ENCODE results near the gene GNAZ. TPM values are rescaled to one million over a fixed set of nuclear protein-coding genes. Genes with fewer than 3 reads are reported as not detected.

Gene GNAZ
- total RNA-seq, 1 donor from 2014 or later = 3.9 TPM

DNA sequence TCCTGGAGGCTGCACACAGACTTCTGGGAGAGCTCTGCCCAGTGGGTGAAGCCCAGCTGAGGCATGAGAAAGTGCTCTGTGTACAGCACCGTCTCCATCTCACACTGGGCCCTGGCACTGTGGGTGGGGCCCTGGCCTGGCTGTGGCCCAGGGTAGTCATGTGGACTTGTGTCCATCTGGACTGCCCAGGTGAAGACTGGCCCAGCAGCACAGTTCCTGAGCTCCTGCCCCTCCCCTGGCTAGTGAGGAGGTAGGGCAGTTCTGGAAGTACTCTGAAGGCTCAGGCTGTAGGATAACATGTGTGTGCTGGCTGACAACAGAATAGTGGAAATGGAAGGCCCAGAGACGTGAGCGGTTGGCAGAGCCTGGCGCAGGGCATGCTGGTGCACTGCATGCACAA lies 36.0 kb downstream of the GNAZ start:
- H3K9me3 Mint-ChIP-seq (ENCODE audit: low read depth) = no peaks in the 10 kb centered on the region
- DNase-seq (ENCODE audit: low spot score) = no peak
- H3K27ac Mint-ChIP-seq (ENCODE audit: unreplicated experiment) = no peak overlapping the region
- H3K36me3 Mint-ChIP-seq (ENCODE audit: low read depth) = no peaks in the 10 kb centered on the region
- TF ChIP-seq, protein P1, sequence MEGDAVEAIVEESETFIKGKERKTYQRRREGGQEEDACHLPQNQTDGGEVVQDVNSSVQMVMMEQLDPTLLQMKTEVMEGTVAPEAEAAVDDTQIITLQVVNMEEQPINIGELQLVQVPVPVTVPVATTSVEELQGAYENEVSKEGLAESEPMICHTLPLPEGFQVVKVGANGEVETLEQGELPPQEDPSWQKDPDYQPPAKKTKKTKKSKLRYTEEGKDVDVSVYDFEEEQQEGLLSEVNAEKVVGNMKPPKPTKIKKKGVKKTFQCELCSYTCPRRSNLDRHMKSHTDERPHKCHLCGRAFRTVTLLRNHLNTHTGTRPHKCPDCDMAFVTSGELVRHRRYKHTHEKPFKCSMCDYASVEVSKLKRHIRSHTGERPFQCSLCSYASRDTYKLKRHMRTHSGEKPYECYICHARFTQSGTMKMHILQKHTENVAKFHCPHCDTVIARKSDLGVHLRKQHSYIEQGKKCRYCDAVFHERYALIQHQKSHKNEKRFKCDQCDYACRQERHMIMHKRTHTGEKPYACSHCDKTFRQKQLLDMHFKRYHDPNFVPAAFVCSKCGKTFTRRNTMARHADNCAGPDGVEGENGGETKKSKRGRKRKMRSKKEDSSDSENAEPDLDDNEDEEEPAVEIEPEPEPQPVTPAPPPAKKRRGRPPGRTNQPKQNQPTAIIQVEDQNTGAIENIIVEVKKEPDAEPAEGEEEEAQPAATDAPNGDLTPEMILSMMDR (IDR thresholded peaks at IDR 0.05) = no peak
- no peaks in the 10 kb centered on the region for H3K4me1 Mint-ChIP-seq (ENCODE audit: low read depth)
- no peak overlapping the region for H3K4me3 Mint-ChIP-seq (ENCODE audit: unreplicated experiment)
- no peaks in the 10 kb centered on the region for H3K27me3 Mint-ChIP-seq (ENCODE audit: low read depth)

DNA sequence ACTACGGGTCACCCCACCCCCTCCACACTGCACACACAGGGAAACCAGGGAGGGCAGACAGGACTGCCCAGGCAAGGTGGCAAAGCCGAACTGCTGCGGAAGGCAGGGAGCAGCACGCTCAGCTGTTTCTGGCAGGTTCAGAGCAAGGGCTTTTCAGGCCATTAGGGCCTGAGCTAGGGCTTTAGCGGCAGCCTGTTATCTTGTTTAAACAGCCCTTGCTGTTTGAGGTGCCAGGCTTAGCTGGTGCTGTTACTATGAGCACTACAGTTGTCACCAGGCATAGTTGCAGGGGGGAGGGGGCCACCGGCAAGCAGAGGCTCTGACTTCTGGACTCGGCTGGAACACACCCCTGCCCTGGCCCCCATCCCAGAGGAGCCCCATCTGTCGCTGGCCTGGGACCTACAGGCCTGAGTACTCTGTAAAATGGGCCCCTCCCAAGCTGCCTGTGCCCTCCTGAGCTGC lies 36.6 kb downstream of the GNAZ start:
- Mint-ChIP-seq H3K36me3 (ENCODE audit: low read depth) (no peaks in the 10 kb centered on the region), H3K9me3 (ENCODE audit: low read depth) (no peaks in the 10 kb centered on the region)
- TF ChIP-seq, protein P1 (IDR thresholded peaks at IDR 0.05) = no peak

DNA sequence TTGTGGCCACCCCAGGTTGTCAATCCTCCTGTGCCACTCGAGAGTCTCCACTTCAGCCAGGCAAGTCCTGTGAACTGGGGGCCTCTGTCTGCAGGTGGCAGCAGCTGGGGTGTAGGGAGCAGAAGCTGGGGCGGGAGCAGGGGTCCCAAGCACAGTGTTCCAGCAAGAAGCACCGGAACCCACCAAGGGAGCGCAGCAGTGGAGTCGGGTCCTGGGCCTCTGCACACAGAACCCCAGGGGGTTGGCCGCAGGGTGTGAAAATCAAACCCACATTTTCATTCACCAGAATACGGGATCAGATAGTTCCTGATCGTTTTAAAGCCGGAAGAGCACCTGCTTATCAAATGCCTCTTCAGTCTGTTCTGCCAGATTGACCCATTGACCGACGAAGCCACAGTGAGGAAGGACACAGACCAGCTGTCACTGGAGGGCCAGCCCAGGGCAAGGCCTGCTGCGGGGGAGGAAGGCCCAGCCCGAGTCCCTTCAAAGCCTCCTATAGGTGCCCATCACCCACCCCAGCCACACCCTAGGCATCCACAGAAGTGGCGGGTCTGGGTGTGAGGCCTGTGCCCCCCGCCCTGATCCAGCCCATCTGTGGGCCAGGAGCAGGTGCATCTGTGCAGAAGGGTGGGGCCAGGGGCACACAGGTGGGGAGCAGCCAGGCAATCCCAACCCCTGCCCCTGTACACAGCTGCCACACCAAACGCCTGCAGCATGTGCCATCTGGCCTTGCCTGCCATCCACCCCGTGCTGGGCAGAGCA lies 37.3 kb downstream of the GNAZ start:
- Mint-ChIP-seq H3K27ac (ENCODE audit: unreplicated experiment) (no peak overlapping the region), H3K4me3 (ENCODE audit: unreplicated experiment) (no peak overlapping the region), H3K9me3 (ENCODE audit: low read depth) (no peaks in the 10 kb centered on the region), H3K36me3 (ENCODE audit: low read depth) (no peaks in the 10 kb centered on the region), H3K27me3 (ENCODE audit: low read depth) (no peaks in the 10 kb centered on the region), H3K4me1 (ENCODE audit: low read depth) (no peaks in the 10 kb centered on the region)
- TF ChIP-seq, protein P1 (IDR thresholded peaks at IDR 0.05) = no peak
- no peak for DNase-seq (ENCODE audit: low spot score)

More for the DNA sequence above, 36.6 kb downstream of the GNAZ start:
- DNase-seq (ENCODE audit: low spot score) = no peak
- Mint-ChIP-seq H3K4me1 (ENCODE audit: low read depth) (no peaks in the 10 kb centered on the region), H3K27me3 (ENCODE audit: low read depth) (no peaks in the 10 kb centered on the region), H3K4me3 (ENCODE audit: unreplicated experiment) (no peak overlapping the region), H3K27ac (ENCODE audit: unreplicated experiment) (no peak overlapping the region)

DNA sequence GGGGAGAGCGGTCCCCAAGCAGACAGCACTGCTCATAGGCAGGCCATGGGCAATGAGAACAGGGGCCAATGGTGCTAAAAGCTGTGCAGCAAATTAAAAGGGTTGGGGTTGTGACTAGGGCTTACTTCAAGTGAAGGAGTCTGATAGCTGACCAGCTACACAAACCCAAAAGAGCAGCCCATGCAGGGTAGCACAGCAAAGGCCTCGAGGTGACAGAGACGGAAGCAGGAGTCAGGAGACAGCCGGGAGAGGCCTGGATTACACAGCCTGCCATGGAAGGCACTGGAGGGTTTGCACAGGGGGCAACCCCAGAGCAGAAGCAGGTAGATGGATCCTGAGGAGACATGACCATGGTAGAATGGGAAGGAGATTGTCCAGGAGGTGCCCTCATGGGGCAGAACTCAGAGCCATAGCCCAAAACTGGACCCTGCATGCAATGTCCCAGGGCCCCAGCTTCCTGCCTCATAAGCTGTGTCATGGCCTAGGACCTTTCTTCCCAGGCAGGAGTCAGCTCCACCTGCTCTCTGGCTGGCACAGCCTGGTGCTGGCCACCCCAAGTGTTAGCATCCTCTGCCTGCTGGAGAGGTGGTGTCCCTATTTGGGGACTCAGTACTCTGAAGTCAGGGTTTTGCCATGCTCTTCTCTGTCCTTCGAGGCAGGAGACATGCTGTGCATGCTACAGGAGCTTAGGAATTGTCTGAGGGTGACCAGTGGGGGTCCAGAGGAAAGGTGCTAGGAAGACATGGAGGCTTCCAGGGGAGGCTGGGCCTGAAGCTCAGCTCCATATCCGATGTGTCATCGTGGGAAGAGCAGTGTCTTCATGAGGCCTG lies 38.1 kb downstream of the GNAZ start:
- no peak for DNase-seq (ENCODE audit: low spot score)
- Mint-ChIP-seq H3K27me3 (ENCODE audit: low read depth) (no peaks in the 10 kb centered on the region), H3K27ac (ENCODE audit: unreplicated experiment) (no peak overlapping the region), H3K4me3 (ENCODE audit: unreplicated experiment) (no peak overlapping the region), H3K4me1 (ENCODE audit: low read depth) (peaks cover 4% of the 10 kb centered on the region), H3K36me3 (ENCODE audit: low read depth) (no peaks in the 10 kb centered on the region), H3K9me3 (ENCODE audit: low read depth) (no peaks in the 10 kb centered on the region)
- TF ChIP-seq, protein P1 (IDR thresholded peaks at IDR 0.05) = no peak

DNA sequence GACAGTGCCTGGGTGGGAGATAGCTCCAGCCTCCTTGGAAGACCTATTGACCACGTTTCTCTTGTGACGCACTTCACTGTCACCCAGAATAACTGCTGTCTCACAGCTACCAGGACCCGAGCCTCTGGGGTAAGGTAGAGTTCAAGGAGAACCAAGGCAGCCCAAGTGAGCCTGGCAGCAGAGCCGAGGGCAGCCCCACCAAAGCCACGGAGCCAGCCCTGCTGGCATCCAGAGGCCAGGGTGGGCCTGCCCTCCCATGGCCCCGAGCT lies 38.7 kb downstream of the GNAZ start:
- H3K4me1 Mint-ChIP-seq (ENCODE audit: low read depth) = peaks cover 4% of the 10 kb centered on the region
- H3K27me3 Mint-ChIP-seq (ENCODE audit: low read depth) = no peaks in the 10 kb centered on the region
- no peaks in the 10 kb centered on the region for H3K36me3 Mint-ChIP-seq (ENCODE audit: low read depth)
- TF ChIP-seq, protein P1 (IDR thresholded peaks at IDR 0.05) = no peak
- no peaks in the 10 kb centered on the region for H3K9me3 Mint-ChIP-seq (ENCODE audit: low read depth)
- no peak overlapping the region for H3K4me3 Mint-ChIP-seq (ENCODE audit: unreplicated experiment)
- H3K27ac Mint-ChIP-seq (ENCODE audit: unreplicated experiment) = no peak overlapping the region
- no peak for DNase-seq (ENCODE audit: low spot score)
